NCI-H2081 (cell line): ENCODE data around the gene ALX1.
"Not testable (repeated sequence)": the region's sequence is repeated elsewhere in the genome, so short reads cannot be mapped to it uniquely, and the experiment has no call there.

Experiments
- DNase-seq, 2 experiments: peaks; one replicate each; lab custom pipeline; 2025; lab: John Stamatoyannopoulos, UW

The ALX1 gene

GRCh38 chr12:85301051-85301450, 21.0 kb downstream of the ALX1 start:
- no peak for DNase-seq

DNA sequence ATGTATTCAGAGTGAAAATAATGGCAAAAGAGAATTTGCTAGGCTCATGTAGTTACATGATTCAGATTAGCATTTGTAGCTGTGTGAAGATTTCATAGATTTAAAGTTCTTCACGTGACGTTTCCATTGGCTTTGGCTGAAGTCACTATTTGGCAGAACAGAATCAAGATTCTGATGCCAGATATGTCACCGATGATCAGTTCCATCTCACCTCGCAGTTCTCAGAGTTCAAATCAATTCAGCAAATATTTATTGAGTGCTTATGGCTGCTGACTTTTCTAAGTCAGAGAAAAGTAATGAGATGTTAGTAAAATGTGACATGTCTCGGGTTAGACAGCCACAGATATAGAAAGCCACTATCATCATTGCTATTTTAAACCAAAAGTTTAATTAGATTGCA, 28.4 kb downstream of the ALX1 start:
- DNase-seq = no peak

DNA sequence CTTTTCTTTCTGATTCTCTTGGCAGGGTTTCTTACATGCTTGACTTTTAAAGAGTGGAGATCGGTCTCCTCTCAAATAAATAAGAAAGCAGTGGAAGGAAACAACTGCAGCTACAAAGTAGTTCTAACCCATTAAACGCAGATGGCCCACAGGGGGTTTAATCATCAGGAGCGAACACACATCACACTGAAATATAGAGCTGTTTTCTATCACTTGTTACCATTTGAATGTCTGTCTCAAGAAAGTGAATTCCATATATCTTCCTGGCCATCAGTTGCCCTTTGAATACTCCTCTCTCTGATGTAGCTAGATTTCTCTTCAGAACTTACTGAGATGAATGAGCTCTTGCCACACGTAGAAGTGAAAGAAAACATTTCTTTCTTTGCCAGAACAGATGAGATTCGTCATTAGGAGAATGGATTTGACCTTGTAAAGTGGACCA, 29.1 kb downstream of the ALX1 start:
- no peak for DNase-seq

GRCh38 chr12:85310025-85310424, 30.0 kb downstream of the ALX1 start:
- DNase-seq = no peak

- no peak for DNase-seq
Measured at GRCh38 chr12:85310456-85311076, 30.5 kb downstream of the ALX1 start.

GRCh38 chr12:85317866-85318636, 38.0 kb downstream of the ALX1 start:
- DNase-seq = not testable (repeated sequence)

DNA sequence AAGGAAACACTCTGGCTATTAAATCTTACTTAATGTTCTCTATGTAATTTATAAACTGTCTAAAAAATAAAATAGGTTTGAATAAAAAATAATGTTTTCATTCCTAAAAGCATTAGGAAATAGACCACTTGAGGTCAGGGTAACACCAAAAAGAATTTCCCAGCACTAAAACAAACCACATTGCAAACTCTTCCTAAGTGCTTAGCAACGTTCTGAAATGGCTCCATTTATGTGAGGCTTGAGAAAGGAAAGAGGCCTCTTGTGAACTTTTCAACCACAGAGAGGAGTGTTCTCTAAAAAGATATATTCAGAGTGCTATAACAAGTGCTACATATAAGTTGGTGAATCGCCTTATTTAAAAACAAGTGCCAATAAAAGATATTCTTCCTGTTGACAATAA, 42.7 kb downstream of the ALX1 start:
- DNase-seq = no peak

DNA sequence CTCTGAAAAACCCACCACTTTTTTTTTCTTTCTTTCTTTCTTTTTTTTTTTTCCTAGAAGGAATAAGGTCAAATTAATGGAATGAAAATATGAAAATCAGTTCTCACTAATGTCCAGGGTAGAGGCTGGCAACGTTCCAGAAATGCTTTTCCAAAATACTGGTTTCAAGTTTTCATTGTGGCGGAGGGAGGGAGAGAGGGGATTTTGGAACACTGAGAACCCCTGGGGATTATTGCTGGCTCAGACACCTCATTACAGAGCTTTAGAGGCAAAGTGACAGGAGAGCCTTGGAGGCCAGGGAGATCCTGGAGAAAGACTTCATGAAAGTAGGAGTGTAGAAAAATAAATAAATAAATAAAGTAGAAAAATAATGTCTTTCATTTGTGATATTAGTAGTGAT, 45.4 kb downstream of the ALX1 start:
- DNase-seq = peak in 1 of 2 experiments; percentile 7

GRCh38 chr12:85329913-85330312, 49.9 kb downstream of the ALX1 start:
- peak in 1 of 2 experiments; percentile 16 for DNase-seq

- no peak for DNase-seq
Measured at GRCh38 chr12:85348779-85349178, 68.8 kb downstream of the ALX1 start.

- DNase-seq = no peak
Measured at GRCh38 chr12:85350356-85350755, 70.3 kb downstream of the ALX1 start.
